NCI-H1417 treated with DMSO at 0.1 percent for 48 hours (cell line): ENCODE measurements around the gene GRAP2.
"Not testable (repeated sequence)": the region's sequence is repeated elsewhere in the genome, so short reads cannot be mapped to it uniquely, and the experiment has no call there.

Experiments used
- DNase-seq: peaks from one replicate; lab custom pipeline; 2025; lab: John Stamatoyannopoulos, UW

GRAP2 gene

DNA sequence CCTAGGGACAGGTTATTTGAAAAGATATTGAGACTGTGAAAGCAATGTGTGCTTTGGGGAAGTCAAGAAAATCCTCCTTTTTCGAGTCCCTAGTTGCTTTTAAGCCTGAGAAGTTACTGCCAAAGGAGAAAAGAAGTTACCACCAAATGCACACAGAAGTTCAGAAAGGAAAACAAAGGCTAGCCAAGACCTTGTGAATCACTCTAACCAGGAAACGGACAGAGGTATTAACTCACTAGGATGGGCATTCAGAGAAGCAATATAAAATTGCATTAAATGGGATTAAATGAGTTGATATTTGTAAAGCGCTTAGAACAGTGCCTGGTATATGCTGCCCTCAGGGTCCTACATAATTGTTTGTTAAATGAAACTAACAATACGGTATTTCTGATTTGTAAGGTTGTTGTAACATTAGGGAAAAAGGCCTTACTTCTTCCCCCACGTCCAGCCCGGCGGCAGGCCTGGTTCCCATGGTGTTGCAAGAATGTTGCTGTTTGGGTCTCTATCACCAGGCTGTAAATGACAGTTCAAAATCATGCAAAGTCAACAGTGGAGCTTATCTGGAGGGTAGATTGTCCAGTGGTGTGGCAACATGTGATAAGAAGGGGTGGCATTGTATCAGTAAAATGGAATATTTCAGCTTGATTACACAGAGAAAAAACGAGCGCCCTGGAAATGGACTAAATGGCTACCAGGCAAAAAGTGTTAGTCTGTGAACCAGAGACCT lies 66.4 kb downstream of the GRAP2 start:
- DNase-seq, result no peak

DNA sequence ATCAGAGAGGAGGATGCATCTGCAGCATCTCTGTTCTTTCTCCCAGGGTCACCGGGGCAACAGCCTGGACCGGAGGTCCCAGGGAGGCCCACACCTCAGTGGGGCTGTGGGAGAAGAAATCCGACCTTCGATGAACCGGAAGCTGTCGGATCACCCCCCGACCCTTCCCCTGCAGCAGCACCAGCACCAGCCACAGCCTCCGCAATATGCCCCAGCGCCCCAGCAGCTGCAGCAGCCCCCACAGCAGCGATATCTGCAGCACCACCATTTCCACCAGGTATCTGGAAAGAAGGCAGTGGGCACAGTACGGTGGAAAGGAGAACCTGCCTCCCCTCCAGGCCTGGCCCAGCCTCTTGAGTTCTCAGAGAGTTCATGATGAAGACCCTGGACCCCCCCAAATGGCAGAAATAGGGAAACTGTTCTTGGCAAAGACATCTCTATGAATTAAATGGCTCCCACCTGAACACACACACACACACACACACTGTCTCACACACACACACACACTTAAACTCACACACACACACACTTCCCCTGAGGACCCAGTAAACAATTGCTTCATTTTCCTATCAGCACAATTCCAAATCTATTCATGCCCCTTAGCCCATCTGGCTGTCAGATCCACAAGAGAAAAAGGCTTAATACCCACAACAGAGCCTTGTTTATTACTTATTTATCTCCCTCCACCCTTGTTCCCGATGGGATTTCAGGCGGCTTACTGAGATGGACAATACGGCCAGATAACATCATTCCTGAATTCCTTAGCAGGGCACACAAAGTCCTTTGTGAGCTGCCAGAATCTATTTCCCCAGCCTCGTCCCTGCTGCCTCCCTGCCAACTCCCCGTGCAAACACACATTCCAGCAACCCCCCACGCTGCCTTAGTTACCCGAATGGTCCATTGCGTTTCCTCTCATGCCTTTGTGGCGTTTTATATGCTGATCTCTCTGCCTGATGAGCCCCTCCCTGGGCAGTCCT lies 67.4 kb downstream of the GRAP2 start:
- DNase-seq, result no peak

DNA sequence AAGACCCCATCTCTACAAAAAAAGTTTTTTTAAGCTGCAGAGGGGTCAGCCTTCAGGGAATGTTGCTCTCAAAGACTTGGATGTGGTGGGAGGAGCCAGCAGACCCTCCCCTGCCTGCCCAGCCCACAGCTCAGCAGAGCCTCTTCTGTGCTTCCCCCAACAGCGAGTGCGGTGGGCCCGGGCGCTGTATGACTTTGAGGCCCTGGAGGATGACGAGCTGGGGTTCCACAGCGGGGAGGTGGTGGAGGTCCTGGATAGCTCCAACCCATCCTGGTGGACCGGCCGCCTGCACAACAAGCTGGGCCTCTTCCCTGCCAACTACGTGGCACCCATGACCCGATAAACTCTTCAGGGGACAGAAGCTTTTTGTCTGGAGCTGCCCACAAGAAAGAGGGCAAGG lies 69.9 kb downstream of the GRAP2 start:
- no peak for DNase-seq

DNA sequence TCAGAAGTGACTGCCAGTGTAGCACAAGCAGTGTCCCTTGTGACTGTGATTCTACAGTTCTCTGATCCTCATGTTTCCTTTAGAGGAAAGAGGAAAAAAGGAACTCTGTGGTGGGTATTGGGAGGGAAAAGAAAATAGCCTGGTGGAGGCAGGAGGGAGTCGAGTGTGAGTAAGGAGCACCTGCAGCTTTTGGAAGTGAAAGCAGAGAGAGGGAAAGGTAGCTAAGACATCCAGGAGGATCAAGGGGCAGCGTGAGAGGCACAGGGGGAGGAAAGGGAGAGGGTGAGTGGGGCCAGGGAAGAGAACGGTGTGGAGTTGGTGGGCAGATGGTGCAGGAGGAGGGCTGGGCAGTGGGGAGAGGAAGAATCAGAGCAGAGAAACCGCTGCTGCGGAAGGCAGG lies 71.8 kb downstream of the GRAP2 start:
- no peak for DNase-seq

DNA sequence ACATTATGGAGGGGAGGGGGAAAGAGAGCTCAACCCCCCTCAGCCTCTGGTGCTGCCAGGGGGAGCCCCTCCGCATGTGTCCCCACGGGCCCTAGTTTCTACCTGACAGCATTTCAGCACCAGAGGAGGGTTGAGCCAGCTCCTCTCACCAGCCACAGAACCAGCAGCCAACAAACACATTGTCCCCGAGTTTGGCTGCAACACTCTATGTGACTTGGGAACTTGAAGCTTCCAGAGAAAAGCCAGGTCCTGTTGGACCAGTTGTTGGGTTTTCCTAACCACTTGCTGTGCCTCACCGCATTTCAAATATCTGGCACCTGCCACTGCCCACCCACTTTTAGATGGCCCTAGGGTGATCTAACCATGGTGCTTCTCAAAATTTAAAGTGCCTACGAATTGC lies 72.8 kb downstream of the GRAP2 start:
- no peak for DNase-seq

DNA sequence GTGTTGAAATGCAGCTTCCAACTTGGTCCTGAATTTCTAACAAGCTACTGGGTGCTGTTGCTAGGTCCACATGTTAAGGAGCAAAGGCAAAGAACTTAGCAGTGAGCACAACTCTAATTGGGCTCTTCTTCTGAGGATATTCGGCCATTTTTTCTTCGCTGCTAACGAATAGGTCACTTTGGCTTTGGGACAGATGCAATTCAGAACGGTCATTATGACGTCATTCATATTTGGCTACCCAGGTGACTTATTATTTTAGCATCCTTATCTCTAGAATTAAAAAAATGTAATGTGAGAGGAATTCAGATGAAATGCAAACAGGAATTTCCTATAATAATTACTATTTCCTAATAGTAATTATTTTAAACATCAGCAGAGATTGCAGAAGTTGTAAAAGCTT lies 73.2 kb downstream of the GRAP2 start:
- no peak for DNase-seq

DNA sequence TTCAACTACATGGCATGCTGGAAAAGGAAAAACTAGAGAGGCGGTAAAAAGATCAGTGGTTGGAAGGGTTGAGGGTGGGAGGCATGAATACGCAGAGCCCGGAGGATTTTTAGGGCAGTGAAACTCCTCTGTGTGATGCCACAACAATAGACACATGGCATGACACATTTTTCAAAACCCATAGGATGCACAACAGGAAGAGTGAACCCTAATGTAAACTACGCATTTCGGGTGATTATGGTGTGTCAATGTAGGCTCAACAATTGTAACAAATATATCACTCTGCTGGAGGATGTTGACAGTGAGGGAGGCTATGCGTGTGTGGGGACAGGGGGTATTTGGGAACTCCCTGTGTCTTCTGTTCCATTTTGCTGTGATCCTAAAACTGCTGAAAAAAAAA lies 78.2 kb downstream of the GRAP2 start:
- no peak for DNase-seq

DNA sequence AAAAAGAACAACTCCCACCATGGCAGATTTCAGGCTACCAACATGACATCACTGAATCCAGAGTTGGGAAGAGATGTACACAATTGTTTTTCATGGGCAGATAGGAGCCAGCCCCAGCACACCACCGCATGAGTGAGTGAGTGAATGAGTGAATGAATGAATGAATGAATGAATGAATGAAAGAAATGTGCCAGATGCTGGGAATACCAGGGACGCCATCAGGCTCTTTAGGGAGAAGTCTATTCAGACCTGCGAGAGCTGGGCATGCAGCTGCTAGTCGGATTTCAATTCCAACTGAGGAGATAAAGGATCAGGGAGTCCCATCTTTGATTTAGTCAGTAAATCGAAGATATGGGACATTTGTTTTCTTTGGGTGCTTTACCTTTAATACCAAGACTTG lies 78.6 kb downstream of the GRAP2 start:
- no peak for DNase-seq

DNA sequence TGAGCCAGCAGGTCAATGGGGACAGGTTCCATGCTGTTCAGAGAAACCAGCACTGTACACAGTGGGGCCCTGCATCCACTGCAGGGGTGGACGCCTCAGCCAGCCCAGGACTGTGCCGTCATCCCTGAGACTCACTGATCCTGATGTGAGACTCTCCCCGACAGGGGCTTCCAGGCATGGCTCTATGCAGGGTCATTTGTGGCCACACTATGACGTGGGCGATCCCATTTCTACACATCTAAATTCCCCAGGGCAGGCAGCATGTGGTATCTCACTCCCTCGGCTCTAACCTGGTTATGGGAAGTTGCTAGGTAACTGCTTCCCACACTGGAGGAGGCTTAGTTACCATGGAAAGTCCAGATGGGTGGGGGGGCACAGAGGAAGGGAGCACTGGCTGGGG lies 79.7 kb downstream of the GRAP2 start:
- DNase-seq, result no peak

DNA sequence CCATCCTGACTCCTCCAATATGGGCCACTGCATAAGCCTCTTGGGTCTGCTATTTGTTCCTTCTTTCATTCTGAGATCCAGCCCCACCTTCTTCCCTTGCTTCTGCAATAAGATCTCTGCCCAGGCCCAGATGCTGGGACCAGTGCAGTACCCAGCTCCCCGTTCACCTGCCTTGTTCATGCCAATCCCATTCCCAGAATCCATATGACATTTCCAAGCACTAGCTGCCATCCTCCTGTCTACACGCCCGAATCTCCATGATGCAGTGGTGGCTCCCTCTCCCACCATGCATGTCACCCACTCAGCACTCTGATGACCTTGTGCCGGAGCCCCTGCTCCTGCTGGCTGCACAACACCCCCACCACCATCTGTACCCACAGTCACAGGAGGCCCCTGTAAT lies 82.5 kb downstream of the GRAP2 start:
- DNase-seq, result no peak

DNA sequence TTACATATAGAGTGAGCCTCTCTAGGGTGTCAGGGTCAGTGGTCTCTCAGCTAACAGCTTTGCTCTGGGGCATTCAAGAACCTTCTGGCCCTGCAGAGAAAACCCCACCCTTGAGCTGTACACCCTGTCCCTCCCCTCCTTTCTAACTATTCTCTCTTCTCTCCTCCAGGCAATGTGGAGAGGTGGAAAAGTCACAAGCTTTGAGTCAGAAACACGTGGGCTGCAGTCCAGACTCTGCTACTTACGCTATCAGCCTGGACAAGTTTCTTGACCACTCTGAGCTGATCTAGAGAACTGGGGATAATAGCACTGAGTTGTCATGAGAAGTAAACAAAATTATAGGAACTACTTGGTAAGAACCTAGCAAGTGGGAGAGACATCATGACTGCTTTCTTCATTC lies 83.1 kb downstream of the GRAP2 start:
- no peak for DNase-seq

DNA sequence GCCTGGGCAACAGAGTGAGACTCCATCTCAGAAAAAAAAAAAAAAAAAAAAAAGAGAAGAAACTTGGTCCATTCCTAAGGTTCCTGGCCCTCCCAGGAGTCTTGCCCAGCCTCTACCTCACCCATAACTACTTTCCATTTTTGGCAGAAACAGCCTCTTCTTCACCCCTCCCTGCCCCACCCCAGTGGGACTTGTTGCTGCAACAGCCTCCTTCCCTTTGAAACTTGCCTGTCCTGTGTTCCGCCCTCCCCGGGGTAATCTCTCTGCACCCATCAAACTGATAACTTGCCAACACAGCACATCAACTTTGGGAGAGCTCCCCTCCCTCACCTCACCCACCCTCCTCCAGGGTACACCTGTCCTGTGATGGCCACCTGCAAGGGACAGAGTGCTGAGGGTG lies 83.9 kb downstream of the GRAP2 start:
- DNase-seq, result no peak

DNA sequence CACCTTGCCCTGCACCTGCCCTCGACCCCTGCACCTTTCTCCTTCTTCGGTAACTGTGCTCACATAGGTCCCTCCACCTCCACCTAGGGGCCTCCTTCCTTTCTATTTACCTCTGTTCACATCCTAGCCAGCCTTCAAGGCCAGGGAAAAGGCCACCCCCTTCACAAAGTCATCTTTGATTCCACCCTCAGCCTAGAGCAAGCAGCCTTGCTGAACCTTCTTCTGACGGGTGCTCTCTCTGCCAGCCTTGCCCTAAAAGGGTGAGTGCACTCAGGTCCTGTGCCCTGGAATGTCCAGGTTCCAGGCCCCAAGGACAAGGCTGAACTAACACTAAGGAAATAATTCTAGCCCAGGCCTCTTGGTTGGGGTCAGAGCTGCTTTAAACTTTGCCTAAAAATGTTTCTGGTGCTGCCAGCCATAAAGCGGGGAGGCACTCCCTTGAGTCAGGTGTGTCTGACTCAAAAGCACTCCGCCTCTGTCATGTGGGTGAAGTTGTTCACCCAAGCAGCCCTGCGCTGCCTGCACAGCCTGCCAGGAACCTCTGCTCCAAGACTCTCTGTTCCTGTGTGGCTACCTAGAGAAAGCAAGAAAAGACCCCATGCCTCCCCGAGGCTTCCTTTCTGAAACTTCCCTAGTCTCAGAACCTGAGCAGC lies 84.6 kb downstream of the GRAP2 start:
- DNase-seq, result no peak

DNA sequence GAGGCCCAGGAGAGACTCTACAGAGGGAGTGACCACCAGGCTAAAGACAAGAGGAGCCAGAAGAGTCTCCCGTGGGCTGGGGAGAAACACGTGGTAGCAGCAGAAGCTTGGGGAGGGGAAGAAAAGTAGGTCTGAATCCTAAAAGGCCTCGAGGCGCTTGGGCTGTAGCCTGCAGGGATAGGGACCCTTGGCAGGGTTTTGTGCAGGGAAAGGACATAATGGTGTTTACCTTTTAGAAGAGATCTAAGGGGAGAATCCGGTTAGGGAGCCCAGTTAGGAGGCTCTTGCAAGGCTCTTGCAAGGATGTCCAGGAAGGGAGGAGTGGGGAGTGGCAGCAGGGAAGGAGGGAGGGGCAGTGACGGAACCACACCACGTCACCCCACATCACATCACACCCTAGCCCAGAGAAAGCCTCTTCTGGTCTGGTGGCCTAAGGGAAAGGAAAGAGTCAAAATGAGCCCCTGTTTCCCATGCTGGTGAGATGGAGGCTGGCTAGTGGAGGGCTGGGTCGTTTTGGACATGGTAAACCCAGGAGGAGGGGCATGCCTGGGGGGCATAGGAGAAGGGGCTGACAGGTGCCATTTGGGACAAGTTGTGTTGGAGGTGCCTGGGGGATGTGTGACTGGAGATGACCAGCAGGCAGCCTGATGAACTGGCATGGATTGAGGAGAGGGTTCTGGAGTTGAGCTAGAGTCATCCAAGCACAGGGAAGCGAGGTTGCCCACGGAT lies 87.7 kb downstream of the GRAP2 start:
- no peak for DNase-seq

DNA sequence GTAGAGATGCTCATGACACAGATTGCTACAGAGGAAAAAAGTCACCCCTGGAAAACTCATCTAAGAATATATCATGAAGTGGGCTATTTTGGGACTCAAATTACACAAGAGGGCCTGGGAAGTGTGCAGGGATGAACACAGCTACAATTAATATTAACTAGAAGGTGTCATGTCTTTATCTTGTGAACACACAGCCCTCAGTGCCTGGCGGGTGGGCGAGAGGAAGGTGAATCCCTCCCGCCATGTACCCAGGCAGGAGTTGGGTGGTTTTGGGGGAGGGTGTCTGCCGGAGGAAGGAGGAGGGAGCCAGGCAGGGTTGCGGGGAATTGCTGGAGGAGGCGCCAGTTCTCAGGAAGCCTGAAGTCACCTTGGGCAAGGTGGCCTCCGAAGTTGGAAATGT lies 88.7 kb downstream of the GRAP2 start:
- DNase-seq, result no peak

DNA sequence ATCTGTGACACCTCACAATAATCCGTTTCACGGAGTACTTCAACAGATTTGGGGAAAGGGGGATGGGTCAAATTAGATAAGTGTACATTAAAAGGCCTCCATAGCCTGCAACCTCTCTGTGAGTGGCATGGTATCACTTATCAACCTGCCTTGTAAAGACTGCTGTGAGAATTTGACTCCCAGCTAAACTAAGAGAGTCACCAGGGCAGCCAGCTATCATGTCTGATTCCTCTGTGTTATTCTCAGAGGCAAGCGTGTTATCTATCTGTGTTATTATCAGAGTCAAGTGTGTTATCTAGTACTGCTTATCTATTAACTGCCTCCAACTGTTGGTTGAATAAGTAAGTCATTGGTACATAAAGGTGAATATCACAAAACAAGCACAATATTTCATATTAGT lies 89.8 kb downstream of the GRAP2 start:
- no peak for DNase-seq

DNA sequence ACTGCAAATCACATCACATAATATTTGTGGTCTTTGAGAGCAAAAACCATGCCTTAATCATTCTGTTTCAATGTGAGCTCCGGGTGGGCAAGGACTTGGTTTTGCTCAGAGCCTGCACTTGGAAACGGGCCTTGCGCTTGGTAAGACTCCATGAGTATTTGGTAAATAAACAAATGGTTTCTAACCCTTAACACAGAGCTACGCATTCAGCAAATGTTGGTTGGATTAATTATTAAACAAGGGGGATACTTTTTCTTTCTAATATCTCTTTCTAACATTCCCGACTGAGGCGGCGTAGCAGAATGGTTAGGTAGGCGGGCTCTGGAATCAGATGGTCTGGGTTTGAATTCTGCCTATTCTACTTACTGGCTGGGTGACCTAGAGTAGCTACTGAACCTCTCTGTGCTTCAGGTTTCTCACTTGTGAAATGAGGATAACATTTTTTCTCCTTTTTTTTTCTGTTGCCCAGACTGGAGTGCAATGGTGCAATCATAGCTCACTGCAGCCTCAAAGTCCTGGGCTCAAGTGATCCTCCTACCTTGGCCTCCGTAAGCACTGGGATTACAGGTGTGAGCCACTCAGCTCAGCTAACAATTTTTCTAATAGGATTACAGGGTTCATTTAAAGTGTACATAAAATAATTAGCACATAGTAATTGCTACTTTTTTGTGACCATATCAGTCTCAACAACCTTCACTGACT lies 90.4 kb downstream of the GRAP2 start:
- DNase-seq, result no peak

DNA sequence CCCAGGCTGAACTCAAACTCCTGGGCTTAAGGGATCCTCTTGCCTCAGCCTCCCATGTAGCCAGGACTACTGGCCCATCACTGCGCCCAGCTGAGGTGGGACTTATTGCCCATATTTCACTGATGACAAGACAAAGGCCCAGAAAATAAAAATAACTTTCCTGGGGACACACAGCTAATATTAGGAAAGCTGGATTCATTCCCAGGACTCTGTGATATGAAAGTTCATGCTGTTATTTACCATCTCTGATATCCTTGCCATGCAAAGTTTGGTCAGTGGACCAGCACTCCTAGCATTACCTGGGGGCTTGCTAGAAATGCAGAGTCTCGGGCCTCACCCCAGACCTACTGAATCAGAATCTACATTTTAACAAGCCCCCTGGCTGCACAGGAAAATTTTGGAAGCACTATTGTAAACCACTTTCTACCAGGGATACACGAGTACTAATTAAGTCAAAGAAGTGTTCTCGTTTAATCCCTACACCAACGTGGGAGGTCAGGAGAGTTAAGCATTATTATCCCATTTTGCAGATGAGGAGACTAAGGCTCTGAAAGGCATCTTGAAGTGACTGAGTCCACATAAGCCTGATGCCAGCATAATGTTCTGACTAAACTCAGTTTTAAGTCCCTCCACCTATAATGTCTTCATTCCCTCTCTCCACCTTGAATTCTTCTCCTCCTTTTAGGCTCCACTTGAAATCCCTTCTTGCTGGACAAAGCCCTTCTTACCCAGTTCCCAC lies 91.4 kb downstream of the GRAP2 start:
- no peak for DNase-seq

DNA sequence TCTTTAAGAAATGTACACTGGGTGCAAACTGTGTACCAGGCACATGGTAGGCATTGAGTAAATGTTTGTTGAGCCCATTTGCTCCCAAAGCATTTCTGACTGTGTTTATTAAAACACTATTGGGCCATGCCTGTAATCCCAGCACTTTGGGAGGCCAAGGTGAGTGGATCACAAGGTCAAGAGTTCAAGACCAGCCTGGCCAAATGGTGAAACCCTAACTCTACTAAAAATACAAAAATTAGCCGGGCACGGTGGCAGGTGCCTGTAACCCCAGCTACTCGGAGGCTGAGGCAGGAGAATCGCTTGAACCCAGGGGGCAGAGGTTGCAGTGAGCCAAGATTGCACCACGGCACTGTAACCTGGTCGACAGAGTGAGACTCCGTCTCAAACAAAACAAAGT lies 92.0 kb downstream of the GRAP2 start:
- DNase-seq, result not testable (repeated sequence)

DNA sequence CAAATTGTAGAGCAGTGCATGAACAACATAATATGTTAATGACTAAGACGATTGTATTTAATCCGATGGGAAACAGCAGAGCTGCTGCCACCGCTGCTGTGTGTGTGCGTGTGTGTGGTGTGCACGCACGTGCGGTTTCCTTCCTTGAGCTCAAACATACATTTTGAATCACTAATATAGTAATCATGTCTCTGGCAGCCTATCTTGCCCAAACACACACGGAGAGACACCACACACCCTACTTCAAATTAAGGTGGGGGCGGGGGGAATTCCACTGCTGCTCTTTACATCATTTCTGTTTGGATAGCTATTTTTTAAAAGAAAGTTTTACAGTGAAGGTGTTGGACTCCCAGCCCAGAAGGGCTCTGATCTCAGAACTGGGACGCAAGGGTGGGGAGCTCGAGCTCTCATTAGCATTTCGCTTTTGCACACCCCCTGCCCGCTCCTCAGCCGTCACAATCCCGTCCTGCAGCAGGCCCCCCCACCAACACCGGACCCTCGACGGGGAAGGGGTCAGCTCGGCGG lies 93.2 kb downstream of the GRAP2 start:
- no peak for DNase-seq
